ENCODE measurements around the gene NGDN. TPM values are rescaled to one million over a fixed set of nuclear protein-coding genes. Genes with fewer than 3 reads are reported as not detected.
A peak's percentile ranks its signal among the peaks of the same experiment; 100 is the strongest.

The NGDN gene
- total and polyA plus RNA-seq, 11 donors: 16.5 to 43.4 (median 18.7) TPM

GRCh38 chr14:23469906-23470403 is 452 bp downstream of the NGDN start:
- WGBS, 4 donors: 2 to 5% (median 4%) methylated on average over 11 of the region's 11 CpGs
- Histone ChIP-seq H3K27ac (peak overlapping the region; percentile 27 to 90 (median 77)), H3K36me3 (peaks cover 0 to 46% (median 43%) of the 10 kb centered on the region in 9 donors), H3K27me3 (no peaks in the 10 kb centered on the region), H3K9me3 (no peaks in the 10 kb centered on the region), H3K4me1 (peaks cover 0 to 15% (median 7%) of the 10 kb centered on the region in 12 donors), H3K4me3 (peak overlapping the region; percentile 71 to 99 (median 84))
- TF ChIP-seq POLR2A (IDR thresholded peaks at IDR 0.05): no peak
- TF ChIP-seq, protein P1, sequence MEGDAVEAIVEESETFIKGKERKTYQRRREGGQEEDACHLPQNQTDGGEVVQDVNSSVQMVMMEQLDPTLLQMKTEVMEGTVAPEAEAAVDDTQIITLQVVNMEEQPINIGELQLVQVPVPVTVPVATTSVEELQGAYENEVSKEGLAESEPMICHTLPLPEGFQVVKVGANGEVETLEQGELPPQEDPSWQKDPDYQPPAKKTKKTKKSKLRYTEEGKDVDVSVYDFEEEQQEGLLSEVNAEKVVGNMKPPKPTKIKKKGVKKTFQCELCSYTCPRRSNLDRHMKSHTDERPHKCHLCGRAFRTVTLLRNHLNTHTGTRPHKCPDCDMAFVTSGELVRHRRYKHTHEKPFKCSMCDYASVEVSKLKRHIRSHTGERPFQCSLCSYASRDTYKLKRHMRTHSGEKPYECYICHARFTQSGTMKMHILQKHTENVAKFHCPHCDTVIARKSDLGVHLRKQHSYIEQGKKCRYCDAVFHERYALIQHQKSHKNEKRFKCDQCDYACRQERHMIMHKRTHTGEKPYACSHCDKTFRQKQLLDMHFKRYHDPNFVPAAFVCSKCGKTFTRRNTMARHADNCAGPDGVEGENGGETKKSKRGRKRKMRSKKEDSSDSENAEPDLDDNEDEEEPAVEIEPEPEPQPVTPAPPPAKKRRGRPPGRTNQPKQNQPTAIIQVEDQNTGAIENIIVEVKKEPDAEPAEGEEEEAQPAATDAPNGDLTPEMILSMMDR (IDR thresholded peaks at IDR 0.05): no peak
- ATAC-seq (peak in 2 of 4 donors; percentile 14 to 19), DNase-seq (no peak)
- intact Hi-C loops (cut with DNase I): loop anchor here in 5 of 10 donors (1.0 to 10.0 kb wide), 4 partner anchors 143 to 205 kb away; partner anchors contain the start of gene PABPN1 (in 3 of the 5)

GRCh38 chr14:23470947-23471346 is 1.4 kb downstream of the NGDN start:
- DNase-seq: no peak
- Histone ChIP-seq H3K9me3 (no peaks in the 10 kb centered on the region), H3K4me3 (no peak overlapping the region), H3K36me3 (peaks cover 0 to 56% (median 53%) of the 10 kb centered on the region in 9 donors), H3K27ac (no peak overlapping the region), H3K4me1 (peaks cover 0 to 15% (median 7%) of the 10 kb centered on the region in 12 donors), H3K27me3 (no peaks in the 10 kb centered on the region)
- ATAC-seq: no peak
- intact Hi-C loops (cut with DNase I): no loop called here
- TF ChIP-seq POLR2A (IDR thresholded peaks at IDR 0.05): no peak
- TF ChIP-seq, protein P1 (IDR thresholded peaks at IDR 0.05): no peak
- WGBS, 4 donors: 87 to 98% (median 95%) methylated on average over 1 of the region's 1 CpG

DNA sequence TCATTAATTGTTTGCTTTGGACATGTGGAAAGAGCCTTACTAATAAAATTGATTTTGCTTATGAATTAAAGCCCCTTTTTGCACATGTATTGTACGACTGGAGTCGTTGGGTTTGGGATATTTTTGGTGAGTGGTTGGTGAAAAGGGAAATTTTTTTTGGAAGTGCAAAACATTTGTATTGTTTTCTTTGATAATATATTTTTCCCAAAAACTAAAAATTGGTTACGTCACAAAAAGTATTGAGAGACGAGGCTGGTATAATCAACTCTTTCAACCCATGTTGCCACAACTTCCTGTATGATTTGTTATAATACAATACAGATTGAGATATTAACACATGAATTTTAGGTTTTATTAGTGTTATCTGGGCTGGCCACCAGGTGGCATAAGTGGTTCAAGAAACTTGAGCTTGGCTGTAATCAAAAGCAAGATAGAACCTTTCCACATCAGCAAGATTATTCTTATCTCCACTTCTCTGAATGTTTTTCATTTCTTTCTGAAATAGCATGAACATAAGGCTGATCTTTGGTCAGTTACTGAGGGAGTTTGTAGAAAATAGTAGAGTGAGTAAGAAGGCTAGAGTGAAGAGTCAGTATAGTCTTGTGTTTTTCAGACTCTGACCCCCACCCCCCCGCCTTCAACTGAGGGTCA is 8.7 kb downstream of the NGDN start:
- DNase-seq (peak in 3 of 5 donors; percentile 32 to 51 (median 44)), ATAC-seq (peak in 3 of 4 donors; percentile 41 to 60 (median 47))
- no peak for TF ChIP-seq POLR2A (IDR thresholded peaks at IDR 0.05)
- TF ChIP-seq, protein P1 (IDR thresholded peaks at IDR 0.05): peak; percentile 48 to 80 (median 73)
- no peak overlapping the region for H3K27ac ChIP-seq
- no peaks in the 10 kb centered on the region for H3K9me3 ChIP-seq
- intact Hi-C loops (cut with DNase I): loop anchor here in 8 of 10 donors (1.0 to 5.0 kb wide), 5 partner anchors 81 to 85 kb away; no protein-coding TSS in a partner anchor
- WGBS, 4 donors: 31 to 49% (median 42%) methylated on average over 5 of the region's 5 CpGs
- no peaks in the 10 kb centered on the region for H3K27me3 ChIP-seq
- H3K4me3 ChIP-seq: no peak overlapping the region
- H3K4me1 ChIP-seq: peaks cover 0 to 6% (median 0%) of the 10 kb centered on the region in 12 donors
- H3K36me3 ChIP-seq: peaks cover 0 to 79% (median 50%) of the 10 kb centered on the region in 9 donors

DNA sequence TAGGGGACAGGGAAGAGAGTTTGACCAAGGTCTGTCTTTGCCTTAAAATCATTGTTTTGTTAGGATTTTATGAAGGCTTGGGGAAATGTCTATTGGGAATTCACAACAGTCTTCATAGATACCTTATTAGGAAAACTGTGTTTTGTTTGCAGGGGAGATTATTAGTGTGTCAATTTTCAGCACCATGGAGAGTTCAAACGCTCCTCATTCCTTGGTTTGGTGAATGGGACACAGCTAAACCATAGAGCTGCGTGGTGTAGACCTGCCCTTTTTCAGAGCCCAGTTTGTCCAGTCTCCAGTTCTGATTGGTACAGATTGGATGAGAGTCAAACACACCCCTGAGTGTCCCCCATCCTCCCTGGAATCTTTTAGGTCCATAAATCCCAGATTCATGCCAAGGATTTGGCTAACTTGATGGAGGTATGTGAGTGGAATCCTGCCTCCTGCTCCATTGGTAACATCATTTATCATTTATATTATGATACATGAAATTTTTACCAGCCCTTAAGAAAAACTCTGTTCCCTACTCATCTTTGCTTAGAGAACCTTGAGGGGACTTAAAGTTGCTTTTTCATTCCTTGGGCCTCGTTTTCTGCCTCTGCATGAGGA is 12.0 kb downstream of the NGDN start:
- Histone ChIP-seq H3K9me3 (no peaks in the 10 kb centered on the region), H3K36me3 (peaks cover 0 to 59% (median 20%) of the 10 kb centered on the region in 9 donors), H3K4me1 (peaks cover 0 to 6% (median 0%) of the 10 kb centered on the region in 12 donors), H3K27me3 (no peaks in the 10 kb centered on the region), H3K27ac (no peak overlapping the region), H3K4me3 (no peak overlapping the region)
- intact Hi-C loops (cut with DNase I): loop anchor here in 3 of 10 donors (2.0 to 10.0 kb wide), 3 partner anchors 53 to 79 kb away; no protein-coding TSS in a partner anchor
- DNase-seq (no peak), ATAC-seq (no peak)
- TF ChIP-seq, protein P1 (IDR thresholded peaks at IDR 0.05): no peak
- TF ChIP-seq POLR2A (IDR thresholded peaks at IDR 0.05): no peak
- 59 to 66% (median 61%) methylated on average over 3 of the region's 3 CpGs for WGBS, 4 donors

All from heart left ventricle (tissue), 16 donors.